Calu3 (cell line): Measurements from ENCODE around the gene CLDN10. TPM values are rescaled to one million over a fixed set of nuclear protein-coding genes. Genes with fewer than 3 reads are reported as not detected.

Experiments
- Bru-seq: library from RNA; stranded (reverse); fragments of 400-500 nt; gene quantifications from one replicate; lab custom pipeline; 2021; lab: Mats Ljungman, UMichigan
- BruChase-seq, 2 experiments: library from RNA; stranded (reverse); fragments of 400-500 nt; gene quantifications; one replicate each; lab custom pipeline; 2021; lab: Mats Ljungman, UMichigan
- BruUV-seq: library from RNA; stranded (reverse); fragments of 400-500 nt; replicated peaks from 2 replicates; lab custom pipeline; 2021; lab: Mats Ljungman, UMichigan
- CTCF ChIA-PET: fragments of 300-600 bp; sonication (Branson Sonifier 250); formaldehyde crosslinking; loops from one replicate; lab custom pipeline; 2022; ENCODE audit warnings: antibody characterized with exemption; lab: Charles Lee
- DNase-seq: peaks from one replicate; pipeline ENCODE4 v3.0.0; 2022
- H3K27ac Mint-ChIP-seq: one replicate; pipeline ENCODE4 v1.8.0; 2022; ENCODE audit warnings: mixed read lengths; ENCODE audit not compliant: unreplicated experiment
- H3K27me3 Mint-ChIP-seq: one replicate; pipeline ENCODE4 v1.8.0; 2022; ENCODE audit warnings: mixed read lengths; ENCODE audit not compliant: unreplicated experiment
- H3K36me3 Mint-ChIP-seq: one replicate; pipeline ENCODE4 v1.8.0; 2022; ENCODE audit warnings: mild to moderate bottlenecking, moderate library complexity, mixed read lengths; ENCODE audit not compliant: insufficient read depth, unreplicated experiment
- H3K4me1 Mint-ChIP-seq: one replicate; pipeline ENCODE4 v1.8.0; 2022; ENCODE audit warnings: mild to moderate bottlenecking, low read depth, mixed read lengths; ENCODE audit not compliant: unreplicated experiment
- H3K4me3 Mint-ChIP-seq: one replicate; pipeline ENCODE4 v1.8.0; 2022; ENCODE audit warnings: mild to moderate bottlenecking, low read depth, moderate library complexity, mixed read lengths; ENCODE audit not compliant: unreplicated experiment
- H3K9me3 Mint-ChIP-seq: one replicate; pipeline ENCODE4 v1.8.0; 2022; ENCODE audit warnings: low read depth, mixed read lengths; ENCODE audit not compliant: unreplicated experiment
- CTCF ChIP-seq: fragments of 200-600 bp; IDR thresholded peaks from one replicate; pipeline ENCODE4 v1.8.0; 2022; ENCODE audit warnings: antibody characterized with exemption; ENCODE audit not compliant: unreplicated experiment
- intact Hi-C: fragments of 100-400 bp; cut with micrococcal nuclease; formaldehyde crosslinking; loops from one replicate; pipeline ENCODE4 v1.10.0; 2022; ENCODE audit not compliant: unreplicated experiment
- long read RNA-seq: library from polyadenylated mRNA; stranded (forward); transcript quantifications from one replicate; pipeline ENCODE4 v2.0.0, GENCODE V29; 2022
- total RNA-seq: library from RNA; stranded (reverse); gene quantifications from 2 replicates; pipeline ENCODE4 v1.2.3, GENCODE V29; 2022

CLDN10 gene
- total RNA-seq (46.8 and 55.0 TPM in 2 replicates), Bru-seq, nascent RNA (percentile 41 among the genes with signal in this experiment), BruChase-seq, experiment 1, labeled RNA remaining after a 6-hour chase (percentile 37 among the genes with signal in this experiment), BruChase-seq, experiment 2, labeled RNA remaining after a 2-hour chase (percentile 37 among the genes with signal in this experiment)
- long read RNA-seq, transcript CLDN10-201 (5 exons, 949 nt), result major isoform, 147 of 173 reads
- long read RNA-seq, partial matches to known transcripts, result 2 of 173 reads
- long read RNA-seq, other reads (novel, unspliced or antisense), result 24 of 173 reads

- TF ChIP-seq CTCF, result no peak
- intact Hi-C loops, result loop anchor here (5.0 kb wide), 1 partner anchor 60 kb away; no protein-coding TSS in a partner anchor
- Mint-ChIP-seq H3K36me3 (peaks cover 16% of the 10 kb centered on the region), H3K27ac (no peak within 1 kb of the TSS), H3K9me3 (no peaks in the 10 kb centered on the region), H3K4me3 (peak within 1 kb of the TSS; percentile 77), H3K4me1 (no peaks in the 10 kb centered on the region), H3K27me3 (no peaks in the 10 kb centered on the region)
- BruUV-seq, result no TSS peak
- CTCF ChIA-PET, result interaction anchor here (0.7 to 0.8 kb wide), 2 partner anchors 16 to 392 kb away, joined by 7 to 14 read pairs; no protein-coding TSS in a partner anchor
- peak; percentile 50 for DNase-seq
Observed at GRCh38 chr13:95552539-95553441, at the start of gene CLDN10. TSS of gene CLDN10 (plus strand) at chr13:95552720. CDS start at chr13:95552754, 34 bp downstream.

GRCh38 chr13:95503662-95504061 lies 48.9 kb upstream of the CLDN10 start:
- DNase-seq, result no peak
- intact Hi-C loops, result no loop called here
- H3K36me3 Mint-ChIP-seq, result no peaks in the 10 kb centered on the region
- CTCF ChIA-PET, result no interaction called here
- no peaks in the 10 kb centered on the region for H3K27me3 Mint-ChIP-seq
- no peak overlapping the region for H3K27ac Mint-ChIP-seq
- no peaks in the 10 kb centered on the region for H3K9me3 Mint-ChIP-seq
- BruUV-seq, result no TSS peak
- no peak for TF ChIP-seq CTCF
- H3K4me3 Mint-ChIP-seq, result no peak overlapping the region
- no peaks in the 10 kb centered on the region for H3K4me1 Mint-ChIP-seq

- no peaks in the 10 kb centered on the region for H3K4me1 Mint-ChIP-seq
- CTCF ChIA-PET, result no interaction called here
- H3K27me3 Mint-ChIP-seq, result no peaks in the 10 kb centered on the region
- DNase-seq, result no peak
- no peaks in the 10 kb centered on the region for H3K9me3 Mint-ChIP-seq
- TF ChIP-seq CTCF, result no peak
- no peak overlapping the region for H3K27ac Mint-ChIP-seq
- intact Hi-C loops, result no loop called here
- H3K4me3 Mint-ChIP-seq, result no peak overlapping the region
- BruUV-seq, result no TSS peak
- H3K36me3 Mint-ChIP-seq, result no peaks in the 10 kb centered on the region
Observed at GRCh38 chr13:95505265-95505664, 47.3 kb upstream of the CLDN10 start.

GRCh38 chr13:95505986-95506385 lies 46.5 kb upstream of the CLDN10 start:
- BruUV-seq, result no TSS peak
- Mint-ChIP-seq H3K9me3 (no peaks in the 10 kb centered on the region), H3K4me1 (no peaks in the 10 kb centered on the region), H3K27me3 (no peaks in the 10 kb centered on the region), H3K4me3 (no peak overlapping the region), H3K36me3 (no peaks in the 10 kb centered on the region), H3K27ac (no peak overlapping the region)
- TF ChIP-seq CTCF, result no peak
- CTCF ChIA-PET, result no interaction called here
- no peak for DNase-seq
- intact Hi-C loops, result no loop called here
